ENCODE measurements around the gene IQGAP2.

IQGAP2 gene

DNA sequence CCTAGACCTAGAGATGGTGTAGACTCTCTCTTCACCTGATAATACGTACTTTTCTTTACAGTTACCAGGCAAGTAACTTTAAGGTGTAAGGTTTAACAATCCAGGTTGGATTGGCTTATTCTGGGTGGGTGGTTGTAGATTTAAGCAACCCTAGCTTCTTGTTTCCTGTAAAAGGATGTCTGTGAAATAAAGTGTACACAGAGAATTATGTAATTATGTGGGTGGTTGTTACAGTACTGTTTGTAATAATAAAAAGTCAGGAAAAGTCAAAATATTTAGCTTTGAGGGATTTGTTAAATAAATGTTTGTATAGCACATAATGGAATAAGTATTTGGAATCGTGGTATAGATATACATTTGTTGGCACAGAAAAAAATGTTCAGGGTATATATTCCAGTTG, 269.2 kb downstream of the IQGAP2 start:
- TF ChIP-seq CTCF (IDR thresholded peaks at IDR 0.05): no peak

GRCh38 chr5:76673125-76673524, 270.0 kb downstream of the IQGAP2 start:
- no peak for TF ChIP-seq CTCF (IDR thresholded peaks at IDR 0.05)

- TF ChIP-seq CTCF (IDR thresholded peaks at IDR 0.05): no peak
Measured at GRCh38 chr5:76674330-76675066, 271.4 kb downstream of the IQGAP2 start.

- TF ChIP-seq CTCF (IDR thresholded peaks at IDR 0.05): no peak
Measured at GRCh38 chr5:76675364-76675763, 272.3 kb downstream of the IQGAP2 start.

GRCh38 chr5:76677849-76678472, 274.9 kb downstream of the IQGAP2 start:
- TF ChIP-seq CTCF (IDR thresholded peaks at IDR 0.05): no peak

DNA sequence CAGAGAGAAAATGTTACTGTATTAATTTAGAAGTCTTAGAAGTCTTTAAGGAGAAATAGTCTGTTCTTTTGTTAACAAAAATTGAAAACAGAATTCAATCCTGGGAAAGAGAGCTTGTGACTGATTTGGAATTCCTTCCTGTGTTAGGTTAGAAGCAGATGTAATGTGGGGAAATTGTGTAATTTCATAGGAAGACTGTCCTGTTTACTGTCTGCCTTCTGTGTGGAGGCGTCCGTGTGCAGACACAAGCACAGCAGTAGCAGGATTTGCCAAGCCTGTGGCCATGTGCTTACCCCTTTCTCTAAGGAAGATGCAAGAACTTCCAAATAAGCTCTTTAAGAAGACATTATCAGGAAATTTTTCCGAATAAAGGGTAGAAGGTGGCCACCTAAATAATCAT, 276.1 kb downstream of the IQGAP2 start:
- TF ChIP-seq CTCF (IDR thresholded peaks at IDR 0.05): no peak

DNA sequence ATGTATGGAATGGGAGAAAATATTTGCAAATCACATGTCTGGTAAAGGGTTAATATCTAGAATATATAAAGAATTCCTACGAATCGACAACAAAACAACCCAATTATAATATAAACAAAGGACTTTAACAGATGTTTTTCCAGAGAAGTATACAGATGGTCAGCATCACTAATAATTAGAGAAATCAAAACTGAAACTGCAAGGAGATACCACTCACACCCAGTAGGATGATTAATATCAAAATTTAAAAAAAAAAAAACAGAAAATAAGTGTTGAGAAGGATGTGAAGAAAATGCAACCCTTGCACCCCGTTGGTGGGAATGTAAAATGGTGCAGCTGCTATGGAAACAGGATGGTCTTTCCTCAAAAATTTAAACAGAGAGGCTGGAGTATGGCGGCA, 278.2 kb downstream of the IQGAP2 start:
- no peak for TF ChIP-seq CTCF (IDR thresholded peaks at IDR 0.05)

Measured in LNCAP (cell line).